ENCODE results near the gene CSRNP3.

The CSRNP3 gene

GRCh38 chr2:165518611-165519010 lies 49.1 kb downstream of the CSRNP3 start:
- TF ChIP-seq ZBTB7A (IDR thresholded peaks at IDR 0.05; ENCODE audit: low read depth) (no peak), FOXM1 (IDR thresholded peaks at IDR 0.05; ENCODE audit: borderline replicate concordance, low read depth) (no peak), TAF1 (IDR thresholded peaks at IDR 0.05; ENCODE audit: low read depth) (no peak), RAD21 (IDR thresholded peaks at IDR 0.05; ENCODE audit: low read depth) (no peak), EP300 (IDR thresholded peaks at IDR 0.05; ENCODE audit: borderline replicate concordance) (no peak), YY1 (IDR thresholded peaks at IDR 0.05; ENCODE audit: low read depth) (no peak), CREB1 (IDR thresholded peaks at IDR 0.05; ENCODE audit: low read depth) (no peak), TEAD4 (IDR thresholded peaks at IDR 0.05) (no peak), CEBPB (IDR thresholded peaks at IDR 0.05) (no peak)
- TF ChIP-seq, protein P1, sequence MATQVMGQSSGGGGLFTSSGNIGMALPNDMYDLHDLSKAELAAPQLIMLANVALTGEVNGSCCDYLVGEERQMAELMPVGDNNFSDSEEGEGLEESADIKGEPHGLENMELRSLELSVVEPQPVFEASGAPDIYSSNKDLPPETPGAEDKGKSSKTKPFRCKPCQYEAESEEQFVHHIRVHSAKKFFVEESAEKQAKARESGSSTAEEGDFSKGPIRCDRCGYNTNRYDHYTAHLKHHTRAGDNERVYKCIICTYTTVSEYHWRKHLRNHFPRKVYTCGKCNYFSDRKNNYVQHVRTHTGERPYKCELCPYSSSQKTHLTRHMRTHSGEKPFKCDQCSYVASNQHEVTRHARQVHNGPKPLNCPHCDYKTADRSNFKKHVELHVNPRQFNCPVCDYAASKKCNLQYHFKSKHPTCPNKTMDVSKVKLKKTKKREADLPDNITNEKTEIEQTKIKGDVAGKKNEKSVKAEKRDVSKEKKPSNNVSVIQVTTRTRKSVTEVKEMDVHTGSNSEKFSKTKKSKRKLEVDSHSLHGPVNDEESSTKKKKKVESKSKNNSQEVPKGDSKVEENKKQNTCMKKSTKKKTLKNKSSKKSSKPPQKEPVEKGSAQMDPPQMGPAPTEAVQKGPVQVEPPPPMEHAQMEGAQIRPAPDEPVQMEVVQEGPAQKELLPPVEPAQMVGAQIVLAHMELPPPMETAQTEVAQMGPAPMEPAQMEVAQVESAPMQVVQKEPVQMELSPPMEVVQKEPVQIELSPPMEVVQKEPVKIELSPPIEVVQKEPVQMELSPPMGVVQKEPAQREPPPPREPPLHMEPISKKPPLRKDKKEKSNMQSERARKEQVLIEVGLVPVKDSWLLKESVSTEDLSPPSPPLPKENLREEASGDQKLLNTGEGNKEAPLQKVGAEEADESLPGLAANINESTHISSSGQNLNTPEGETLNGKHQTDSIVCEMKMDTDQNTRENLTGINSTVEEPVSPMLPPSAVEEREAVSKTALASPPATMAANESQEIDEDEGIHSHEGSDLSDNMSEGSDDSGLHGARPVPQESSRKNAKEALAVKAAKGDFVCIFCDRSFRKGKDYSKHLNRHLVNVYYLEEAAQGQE (IDR thresholded peaks at IDR 0.05; ENCODE audit: low read depth), result no peak

- TF ChIP-seq TEAD4 (IDR thresholded peaks at IDR 0.05) (no peak), YY1 (IDR thresholded peaks at IDR 0.05; ENCODE audit: low read depth) (no peak), EP300 (IDR thresholded peaks at IDR 0.05; ENCODE audit: borderline replicate concordance) (no peak), EGR1 (IDR thresholded peaks at IDR 0.05) (no peak)
Measured at GRCh38 chr2:165522719-165523118, 53.2 kb downstream of the CSRNP3 start.

GRCh38 chr2:165524720-165525119 lies 55.2 kb downstream of the CSRNP3 start:
- TF ChIP-seq RAD21 (IDR thresholded peaks at IDR 0.05; ENCODE audit: low read depth) (no peak), ZBTB7A (IDR thresholded peaks at IDR 0.05; ENCODE audit: low read depth) (no peak), TAF1 (IDR thresholded peaks at IDR 0.05; ENCODE audit: low read depth) (no peak), TEAD4 (IDR thresholded peaks at IDR 0.05) (no peak), EGR1 (IDR thresholded peaks at IDR 0.05) (no peak), FOXM1 (IDR thresholded peaks at IDR 0.05; ENCODE audit: borderline replicate concordance, low read depth) (no peak), TCF12 (IDR thresholded peaks at IDR 0.05; ENCODE audit: low read depth) (no peak), CEBPB (IDR thresholded peaks at IDR 0.05) (no peak), CREB1 (IDR thresholded peaks at IDR 0.05; ENCODE audit: low read depth) (no peak), YY1 (IDR thresholded peaks at IDR 0.05; ENCODE audit: low read depth) (no peak), EP300 (IDR thresholded peaks at IDR 0.05; ENCODE audit: borderline replicate concordance) (no peak), NFIC (IDR thresholded peaks at IDR 0.05) (no peak)
- TF ChIP-seq, protein P2, sequence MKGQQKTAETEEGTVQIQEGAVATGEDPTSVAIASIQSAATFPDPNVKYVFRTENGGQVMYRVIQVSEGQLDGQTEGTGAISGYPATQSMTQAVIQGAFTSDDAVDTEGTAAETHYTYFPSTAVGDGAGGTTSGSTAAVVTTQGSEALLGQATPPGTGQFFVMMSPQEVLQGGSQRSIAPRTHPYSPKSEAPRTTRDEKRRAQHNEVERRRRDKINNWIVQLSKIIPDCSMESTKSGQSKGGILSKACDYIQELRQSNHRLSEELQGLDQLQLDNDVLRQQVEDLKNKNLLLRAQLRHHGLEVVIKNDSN (IDR thresholded peaks at IDR 0.05), result no peak
- TF ChIP-seq, protein P1 (IDR thresholded peaks at IDR 0.05; ENCODE audit: low read depth), result no peak
- TF ChIP-seq, protein P3, sequence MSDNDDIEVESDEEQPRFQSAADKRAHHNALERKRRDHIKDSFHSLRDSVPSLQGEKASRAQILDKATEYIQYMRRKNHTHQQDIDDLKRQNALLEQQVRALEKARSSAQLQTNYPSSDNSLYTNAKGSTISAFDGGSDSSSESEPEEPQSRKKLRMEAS (IDR thresholded peaks at IDR 0.05), result no peak

DNA sequence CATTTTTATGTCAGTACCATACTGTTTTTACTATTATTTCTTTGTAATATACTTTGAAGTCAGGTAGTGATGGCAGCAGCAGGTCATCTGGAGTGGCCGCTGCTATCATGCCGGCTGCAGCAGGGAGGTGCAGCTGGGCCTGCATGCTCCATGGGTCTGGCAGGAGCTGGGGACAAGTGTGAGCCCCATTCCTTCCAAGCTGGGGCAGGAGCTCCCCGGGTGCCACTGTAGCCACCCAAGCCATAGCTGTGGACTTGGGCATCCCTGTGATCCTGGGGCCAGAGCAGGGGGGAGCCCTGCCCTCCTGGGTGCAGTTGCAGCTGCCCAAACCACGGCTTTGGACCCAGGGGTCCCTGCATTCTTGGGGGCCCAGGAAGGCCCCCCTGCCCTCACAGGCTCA lies 59.2 kb downstream of the CSRNP3 start:
- TF ChIP-seq EP300 (IDR thresholded peaks at IDR 0.05; ENCODE audit: borderline replicate concordance), result no peak
- no peak for TF ChIP-seq YY1 (IDR thresholded peaks at IDR 0.05; ENCODE audit: low read depth)

- TF ChIP-seq YY1 (IDR thresholded peaks at IDR 0.05; ENCODE audit: low read depth) (no peak), EGR1 (IDR thresholded peaks at IDR 0.05) (no peak), NFIC (IDR thresholded peaks at IDR 0.05) (no peak), TCF12 (IDR thresholded peaks at IDR 0.05; ENCODE audit: low read depth) (no peak), CREB1 (IDR thresholded peaks at IDR 0.05; ENCODE audit: low read depth) (no peak), FOXM1 (IDR thresholded peaks at IDR 0.05; ENCODE audit: borderline replicate concordance, low read depth) (no peak)
- TF ChIP-seq, protein P3 (IDR thresholded peaks at IDR 0.05), result no peak
Measured at GRCh38 chr2:165529130-165529529, 59.6 kb downstream of the CSRNP3 start.

- TF ChIP-seq NFIC (IDR thresholded peaks at IDR 0.05) (no peak), EGR1 (IDR thresholded peaks at IDR 0.05) (no peak), TCF12 (IDR thresholded peaks at IDR 0.05; ENCODE audit: low read depth) (no peak)
- TF ChIP-seq, protein P3 (IDR thresholded peaks at IDR 0.05), result no peak
- TF ChIP-seq, protein P2 (IDR thresholded peaks at IDR 0.05), result no peak
Measured at GRCh38 chr2:165533331-165533730, 63.8 kb downstream of the CSRNP3 start.

DNA sequence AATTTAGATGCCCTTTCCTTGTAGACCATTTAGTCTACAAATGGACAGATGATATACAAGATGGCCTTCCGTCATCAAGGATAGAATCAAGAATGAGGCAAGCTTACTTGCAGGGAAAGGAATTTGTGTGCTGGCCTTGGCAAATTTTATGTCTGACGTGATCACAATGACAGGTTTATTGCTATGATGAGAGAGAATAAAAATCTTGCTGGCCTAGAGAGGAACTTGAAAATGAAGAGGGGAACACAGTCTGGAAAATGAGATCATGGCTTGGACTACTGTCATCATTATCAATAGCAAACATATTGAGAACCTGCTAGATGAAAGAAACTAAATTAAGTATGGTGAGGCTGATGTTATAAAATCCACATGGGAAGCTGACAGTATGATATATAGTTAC lies 66.0 kb downstream of the CSRNP3 start:
- TF ChIP-seq YY1 (IDR thresholded peaks at IDR 0.05; ENCODE audit: low read depth), result no peak
- TF ChIP-seq, protein P3 (IDR thresholded peaks at IDR 0.05), result no peak
- TF ChIP-seq, protein P2 (IDR thresholded peaks at IDR 0.05), result no peak
- TF ChIP-seq TEAD4 (IDR thresholded peaks at IDR 0.05), result no peak
- TF ChIP-seq RAD21 (IDR thresholded peaks at IDR 0.05; ENCODE audit: low read depth), result no peak
